Stimulated activated CD8-positive, alpha-beta memory T cell treated with anti-CD3 and anti-CD28 coated beads, Interleukin-15, amount 100 ng/mL, for 4 hours (primary cell): ENCODE data around the gene PIK3R3.

ENCODE experiments used
- DNase-seq, 2 donors: peaks; one replicate each; pipeline ENCODE4 v3.0.0-alpha.2; 2020; ENCODE audit warnings: low read depth in 2 of 2

PIK3R3 gene

GRCh38 chr1:46132529-46133180, at the start of gene PIK3R3:
PIK3R3 (minus strand) TSS chr1:46132629; CDS start chr1:46131952, 677 bp downstream.
- peak; percentile 76 to 78 for DNase-seq

- DNase-seq = no peak
Measured at GRCh38 chr1:46181343-46182260, 49.2 kb upstream of the PIK3R3 start.

GRCh38 chr1:46180082-46180616, 47.7 kb upstream of the PIK3R3 start:
- DNase-seq = no peak

GRCh38 chr1:46179138-46180081, 47.0 kb upstream of the PIK3R3 start:
- peak in 1 of 2 donors; percentile 24 for DNase-seq

- DNase-seq = no peak
Measured at GRCh38 chr1:46176211-46176865, 43.9 kb upstream of the PIK3R3 start, which contains the start of gene P3R3URF. P3R3URF (minus strand) TSS chr1:46176488; CDS start chr1:46176471, 17 bp downstream.

- no peak for DNase-seq
Measured at GRCh38 chr1:46175243-46175642, 42.8 kb upstream of the PIK3R3 start.

GRCh38 chr1:46174448-46175231, 42.2 kb upstream of the PIK3R3 start, which contains the start of gene TSPAN1:
TSPAN1 (plus strand) TSS chr1:46175087; CDS start chr1:46181108, 6,021 bp downstream.
- no peak for DNase-seq

- no peak for DNase-seq
Measured at GRCh38 chr1:46173361-46173856, 41.0 kb upstream of the PIK3R3 start.

- DNase-seq = no peak
Measured at GRCh38 chr1:46172321-46172720, 39.9 kb upstream of the PIK3R3 start.

- DNase-seq = no peak
Measured at GRCh38 chr1:46171871-46172270, 39.4 kb upstream of the PIK3R3 start.

- no peak for DNase-seq
Measured at GRCh38 chr1:46171351-46171750, 38.9 kb upstream of the PIK3R3 start.

GRCh38 chr1:46169811-46170454, 37.5 kb upstream of the PIK3R3 start:
- no peak for DNase-seq

GRCh38 chr1:46168477-46168876, 36.0 kb upstream of the PIK3R3 start:
- DNase-seq = no peak

- DNase-seq = peak in 1 of 2 donors; percentile 13
Measured at GRCh38 chr1:46166521-46167462, 34.4 kb upstream of the PIK3R3 start.

- DNase-seq = no peak
Measured at GRCh38 chr1:46160212-46160611, 27.8 kb upstream of the PIK3R3 start.

GRCh38 chr1:46159516-46159915, 27.1 kb upstream of the PIK3R3 start:
- no peak for DNase-seq

GRCh38 chr1:46158312-46159281, 26.2 kb upstream of the PIK3R3 start:
- DNase-seq = no peak
